HG02571 (cell line): ENCODE results near the gene RALGAPA2.

Experiments
- ATAC-seq: cut with Tn5 transposase; IDR thresholded peaks from one replicate; pipeline ENCODE4 v1.9.1; 2021; ENCODE audit warnings: mild to moderate bottlenecking, moderate library complexity; ENCODE audit not compliant: unreplicated experiment

Gene RALGAPA2

DNA sequence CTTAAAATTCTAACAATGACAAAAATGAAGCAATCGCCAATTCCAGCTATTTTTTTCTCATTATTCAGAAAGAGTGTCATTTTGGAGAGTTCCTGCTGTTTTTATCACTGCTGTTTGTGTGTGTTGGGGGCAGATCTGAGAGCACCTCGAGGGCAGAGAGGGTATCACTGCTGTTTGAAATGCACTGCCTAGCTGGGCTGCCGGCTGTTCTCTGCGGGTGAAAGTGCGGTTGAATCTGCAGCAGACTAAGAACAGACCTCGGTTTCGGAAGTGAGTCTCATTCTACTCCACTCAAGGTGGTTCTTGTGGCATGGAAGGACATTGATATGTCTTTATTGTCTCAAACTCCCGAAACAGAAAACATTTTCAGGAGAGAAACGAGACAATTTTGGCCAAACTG is 326.3 kb downstream of the RALGAPA2 start:
- ATAC-seq: no peak

DNA sequence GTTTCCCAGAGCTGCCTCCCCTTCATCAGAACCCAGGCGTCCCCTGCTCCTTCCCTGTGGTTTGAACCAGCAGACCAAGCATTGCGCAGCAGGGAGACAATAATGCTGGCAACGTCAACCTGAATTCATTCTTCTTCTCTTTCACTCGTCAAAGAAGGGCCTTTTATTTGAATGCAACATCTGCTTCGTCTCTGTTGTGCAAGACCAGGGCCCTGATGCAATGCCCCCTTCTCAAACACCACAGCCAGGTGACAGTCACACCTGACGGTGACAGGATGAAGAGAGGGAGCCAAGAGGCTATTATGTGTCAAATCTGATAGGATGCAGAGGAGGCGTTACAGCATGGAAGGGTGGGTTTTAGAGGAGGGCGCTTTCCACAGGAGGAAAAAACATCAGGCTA is 336.6 kb downstream of the RALGAPA2 start:
- no peak for ATAC-seq

DNA sequence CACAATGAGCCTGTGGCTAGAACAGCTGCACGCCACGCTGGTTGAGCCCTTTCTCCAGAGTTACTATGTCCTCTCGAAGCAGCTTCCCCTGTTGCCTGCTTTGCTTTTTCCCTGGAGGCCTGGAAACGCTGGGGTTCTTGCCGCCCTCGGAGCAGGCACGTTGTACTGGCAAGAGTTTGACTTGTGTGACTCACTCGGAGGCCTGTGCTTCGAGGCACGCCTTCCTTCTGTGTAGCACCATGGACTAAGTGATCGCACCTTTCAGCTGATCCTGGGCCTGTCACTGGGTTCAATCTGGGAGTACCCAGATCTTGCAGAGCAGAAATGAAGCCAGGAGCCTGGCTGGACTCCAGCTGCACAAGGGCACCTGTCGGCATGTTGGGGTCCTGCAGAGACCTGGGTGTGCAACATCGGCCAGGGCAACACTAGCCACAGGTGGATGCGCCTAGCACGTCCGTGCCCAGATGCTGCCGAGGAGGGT is 339.3 kb downstream of the RALGAPA2 start:
- no peak for ATAC-seq

DNA sequence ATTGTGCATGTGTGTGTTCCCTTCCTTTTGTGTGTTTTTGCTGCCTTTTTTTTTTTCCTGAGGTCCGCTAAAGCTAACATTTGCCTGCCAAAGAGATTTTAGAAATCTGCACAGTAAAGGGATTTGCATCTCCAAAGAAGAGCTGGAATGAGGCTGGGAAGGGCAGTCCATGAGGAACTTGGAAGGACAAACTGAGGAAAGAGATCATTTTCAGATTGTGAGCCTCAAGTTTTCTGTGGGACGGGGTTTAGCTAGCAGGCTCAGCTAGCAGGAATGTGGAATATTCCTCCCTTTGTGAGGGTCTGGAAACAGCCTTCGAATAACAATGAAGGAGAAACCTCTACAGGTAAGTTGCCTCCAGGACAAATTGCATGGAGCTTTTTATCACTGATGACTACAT is 340.8 kb downstream of the RALGAPA2 start:
- ATAC-seq: no peak

DNA sequence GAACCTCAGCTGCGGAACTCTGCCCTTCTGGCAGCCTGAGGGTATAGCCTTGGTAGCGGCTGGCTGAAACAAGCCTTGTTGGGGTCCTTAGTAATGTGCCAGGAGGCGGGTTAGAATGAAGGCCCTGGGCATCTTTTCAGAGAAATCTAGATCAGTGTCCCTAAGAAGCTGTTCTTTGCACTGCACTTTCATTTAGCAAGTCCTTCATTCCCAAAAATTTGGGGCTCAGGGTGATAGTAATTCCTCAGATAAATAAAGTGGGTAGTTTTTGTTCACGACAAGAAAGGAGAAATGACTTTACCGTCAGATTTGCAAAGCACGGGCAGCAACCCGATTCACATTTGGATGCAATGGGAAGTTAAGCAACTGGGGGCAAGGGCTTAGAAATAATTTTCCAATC is 341.4 kb downstream of the RALGAPA2 start:
- no peak for ATAC-seq

DNA sequence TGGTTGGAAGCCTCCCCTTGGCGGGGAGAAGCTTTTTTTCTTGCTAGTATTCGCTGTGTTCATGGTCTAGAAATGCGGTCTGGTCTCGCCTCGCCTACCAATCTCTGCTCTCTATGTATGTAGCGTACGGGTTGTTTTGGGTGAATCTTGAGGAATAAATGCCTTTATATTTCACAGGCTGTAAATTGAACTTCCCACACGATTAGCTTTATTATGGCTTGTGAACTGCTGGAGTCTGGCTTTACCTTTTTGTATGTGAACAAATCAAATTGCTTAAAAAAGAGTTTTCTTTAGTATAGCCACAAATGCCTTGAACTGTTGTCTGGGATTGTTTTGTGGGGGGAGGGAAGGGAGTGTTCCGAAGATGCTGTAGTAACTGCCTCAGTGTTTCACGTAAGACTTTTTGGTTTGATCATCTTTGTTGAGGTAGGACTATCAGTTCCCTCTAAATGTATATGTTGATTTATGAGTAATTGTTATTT is 342.3 kb downstream of the RALGAPA2 start:
- ATAC-seq: no peak

DNA sequence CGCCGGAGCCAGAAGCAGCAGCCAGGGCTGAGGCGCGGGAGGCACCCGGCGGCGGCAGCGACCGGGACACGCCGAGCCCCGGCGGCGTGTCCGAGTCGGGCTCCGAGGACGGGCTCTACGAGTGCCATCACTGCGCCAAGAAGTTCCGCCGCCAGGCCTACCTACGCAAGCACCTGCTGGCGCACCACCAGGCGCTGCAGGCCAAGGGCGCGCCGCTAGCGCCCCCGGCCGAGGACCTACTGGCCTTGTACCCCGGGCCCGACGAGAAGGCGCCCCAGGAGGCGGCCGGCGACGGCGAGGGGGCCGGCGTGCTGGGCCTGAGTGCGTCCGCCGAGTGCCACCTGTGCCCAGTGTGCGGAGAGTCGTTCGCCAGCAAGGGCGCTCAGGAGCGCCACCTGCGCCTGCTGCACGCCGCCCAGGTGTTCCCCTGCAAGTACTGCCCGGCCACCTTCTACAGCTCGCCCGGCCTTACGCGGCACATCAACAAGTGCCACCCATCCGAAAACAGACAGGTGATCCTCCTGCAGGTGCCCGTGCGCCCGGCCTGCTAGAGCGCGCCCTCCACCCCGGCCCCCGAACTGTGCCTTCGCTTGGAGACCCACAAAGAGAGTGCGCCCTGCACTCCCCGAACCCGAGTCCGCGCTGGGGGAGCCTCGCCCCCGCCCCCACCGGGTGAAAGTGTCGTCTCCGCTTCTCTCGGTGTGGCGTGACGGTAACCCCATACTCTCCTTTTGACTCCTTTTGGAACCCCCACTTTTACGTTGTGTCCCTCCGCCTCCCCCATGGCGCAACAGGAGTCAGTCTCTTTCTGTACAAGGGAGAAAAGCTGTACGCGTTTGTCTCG is 343.0 kb downstream of the RALGAPA2 start:
- ATAC-seq: no peak

DNA sequence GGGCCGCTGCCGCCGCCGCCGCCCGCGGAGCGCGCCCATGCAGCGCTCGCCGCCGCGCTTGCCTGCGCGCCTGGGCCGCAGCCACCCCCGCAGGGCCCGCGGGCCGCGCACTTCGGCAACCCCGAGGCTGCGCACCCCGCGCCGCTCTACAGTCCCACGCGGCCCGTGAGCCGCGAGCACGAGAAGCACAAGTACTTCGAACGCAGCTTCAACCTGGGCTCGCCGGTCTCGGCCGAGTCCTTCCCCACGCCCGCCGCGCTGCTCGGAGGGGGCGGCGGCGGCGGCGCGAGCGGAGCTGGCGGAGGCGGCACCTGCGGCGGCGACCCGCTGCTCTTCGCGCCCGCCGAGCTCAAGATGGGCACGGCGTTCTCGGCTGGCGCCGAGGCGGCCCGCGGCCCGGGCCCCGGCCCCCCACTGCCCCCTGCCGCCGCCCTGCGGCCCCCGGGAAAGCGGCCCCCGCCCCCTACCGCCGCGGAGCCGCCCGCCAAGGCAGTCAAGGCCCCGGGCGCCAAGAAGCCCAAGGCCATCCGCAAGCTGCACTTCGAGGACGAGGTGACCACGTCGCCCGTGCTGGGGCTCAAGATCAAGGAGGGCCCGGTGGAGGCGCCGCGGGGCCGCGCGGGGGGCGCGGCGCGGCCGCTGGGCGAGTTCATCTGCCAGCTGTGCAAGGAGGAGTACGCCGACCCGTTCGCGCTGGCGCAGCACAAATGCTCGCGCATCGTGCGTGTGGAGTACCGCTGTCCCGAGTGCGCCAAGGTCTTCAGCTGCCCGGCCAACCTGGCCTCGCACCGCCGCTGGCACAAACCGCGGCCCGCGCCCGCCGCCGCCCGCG is 343.8 kb downstream of the RALGAPA2 start:
- no peak for ATAC-seq

DNA sequence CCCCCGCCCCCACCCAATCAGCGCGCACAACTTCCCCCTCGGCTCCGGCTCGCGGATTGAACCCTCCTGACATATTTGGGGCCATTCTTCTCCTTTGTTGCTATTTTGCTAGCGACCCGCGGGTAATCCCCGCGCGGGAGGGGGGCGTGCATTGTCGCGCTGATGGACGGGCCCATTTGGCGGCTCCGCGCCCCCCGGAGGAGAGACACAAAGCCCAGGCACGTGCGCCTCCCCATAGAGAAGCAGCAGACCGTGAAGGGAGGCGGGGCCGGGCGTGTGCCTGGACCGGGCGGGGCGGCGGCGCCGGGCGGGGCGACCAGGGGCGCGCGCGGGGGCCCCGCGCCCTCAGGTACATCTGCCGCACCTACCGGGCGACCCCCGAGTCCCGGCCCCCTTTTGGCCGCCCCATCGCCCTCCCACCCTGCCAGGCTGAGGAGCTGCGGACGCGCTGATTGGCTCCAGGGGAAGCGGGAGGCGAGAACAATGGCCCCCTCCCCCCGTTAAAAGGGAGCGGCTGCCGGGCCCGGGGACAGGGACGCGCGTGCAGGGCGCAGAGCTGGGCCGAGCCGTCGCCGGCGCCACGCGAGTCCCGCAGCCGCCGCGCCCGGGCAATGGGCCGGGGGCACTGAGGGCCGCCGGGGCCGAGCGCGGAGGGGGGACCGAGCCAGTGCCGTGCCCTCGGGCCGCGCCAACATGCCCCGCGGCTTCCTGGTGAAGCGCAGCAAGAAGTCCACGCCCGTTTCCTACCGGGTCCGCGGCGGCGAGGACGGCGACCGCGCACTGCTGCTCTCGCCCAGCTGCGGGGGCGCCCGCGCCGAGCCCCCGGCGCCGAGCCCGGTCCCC is 344.6 kb downstream of the RALGAPA2 start, which contains the start of gene INSM1:
INSM1 (plus strand) TSS at position 530 of the 843 bp plus-strand sequence; CDS start at position 694, 164 bp downstream.
- ATAC-seq: no peak

DNA sequence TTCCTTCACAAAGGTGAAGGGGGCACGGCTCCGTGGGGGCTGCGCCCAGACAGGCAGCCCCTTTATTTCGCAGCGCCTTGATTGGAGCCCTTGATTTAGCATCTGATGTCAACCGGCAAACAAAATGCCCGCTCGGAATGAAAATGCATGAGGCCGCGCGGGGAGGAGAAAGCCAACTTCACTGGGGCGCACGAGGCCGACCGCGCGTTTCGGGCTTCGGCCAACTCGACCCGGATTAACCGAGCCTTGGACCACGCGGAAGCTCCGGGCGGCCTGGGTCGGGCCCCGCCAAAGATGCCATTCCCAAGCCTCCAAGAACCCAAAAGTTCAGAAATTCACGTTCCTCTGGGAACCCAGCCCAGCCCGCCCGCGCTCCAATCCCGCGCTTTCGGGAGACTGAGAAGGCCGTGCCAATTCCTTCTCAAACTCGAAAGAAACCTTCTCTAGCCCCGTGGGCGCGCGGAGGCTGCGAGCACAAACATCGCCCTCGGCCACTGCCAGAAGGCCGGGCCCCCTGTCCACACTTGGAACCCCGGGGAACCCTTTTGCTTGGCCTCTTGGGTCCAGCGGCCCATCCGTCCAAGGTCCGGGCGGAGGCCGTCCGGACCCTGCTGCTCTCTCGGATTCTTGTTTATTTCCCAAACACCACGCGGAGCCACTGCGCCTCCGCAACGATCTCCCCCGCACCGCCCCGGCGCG is 345.4 kb downstream of the RALGAPA2 start:
- ATAC-seq: no peak

DNA sequence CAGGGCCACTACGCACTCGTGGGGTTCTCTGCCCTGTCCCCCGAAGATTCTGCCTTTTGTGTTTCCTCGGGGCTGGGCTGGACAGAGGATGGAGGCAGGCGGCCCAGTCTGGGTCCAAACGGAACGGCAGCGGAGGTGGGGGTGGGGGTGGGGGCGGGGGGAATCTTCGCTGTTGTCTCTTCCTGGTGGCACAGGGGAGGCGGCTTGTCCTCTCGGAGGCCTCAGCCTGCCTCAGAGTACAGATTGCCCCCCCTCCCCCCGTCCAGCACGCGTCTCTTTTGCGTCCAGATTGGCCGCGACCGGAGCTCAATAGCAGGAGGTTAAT is 345.9 kb downstream of the RALGAPA2 start:
- ATAC-seq: no peak

DNA sequence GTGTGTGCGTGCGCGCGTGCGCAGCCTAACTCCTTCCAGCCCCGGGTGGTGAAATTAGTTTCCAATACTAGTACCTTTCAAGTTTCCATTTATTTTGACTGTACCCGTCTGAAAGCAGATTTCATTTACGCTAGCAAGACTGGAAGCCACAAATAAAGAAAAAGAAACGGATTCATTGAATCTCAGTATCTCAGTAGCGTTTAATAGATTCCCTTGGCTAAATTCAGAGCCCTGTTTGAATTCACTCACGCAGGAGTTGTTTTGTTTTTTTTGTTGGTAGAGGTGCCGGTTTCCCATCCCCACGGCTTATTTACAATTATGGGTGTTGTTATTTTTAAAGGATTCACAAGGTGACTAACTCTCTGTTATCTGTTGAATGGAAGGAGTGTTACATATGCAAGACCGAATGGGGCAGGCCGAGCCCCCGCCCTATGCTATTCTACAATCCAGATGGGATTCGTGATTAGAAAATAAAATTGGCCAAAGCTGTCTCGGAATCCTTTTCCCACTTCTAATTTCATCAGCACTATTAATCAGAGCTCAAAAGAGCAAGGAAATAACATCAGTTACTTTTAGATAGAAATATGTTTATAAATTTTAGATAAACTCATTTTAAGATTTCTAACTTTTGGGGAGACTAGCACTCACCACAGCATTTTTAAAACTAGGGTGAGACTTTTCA is 346.8 kb downstream of the RALGAPA2 start:
- ATAC-seq: no peak

DNA sequence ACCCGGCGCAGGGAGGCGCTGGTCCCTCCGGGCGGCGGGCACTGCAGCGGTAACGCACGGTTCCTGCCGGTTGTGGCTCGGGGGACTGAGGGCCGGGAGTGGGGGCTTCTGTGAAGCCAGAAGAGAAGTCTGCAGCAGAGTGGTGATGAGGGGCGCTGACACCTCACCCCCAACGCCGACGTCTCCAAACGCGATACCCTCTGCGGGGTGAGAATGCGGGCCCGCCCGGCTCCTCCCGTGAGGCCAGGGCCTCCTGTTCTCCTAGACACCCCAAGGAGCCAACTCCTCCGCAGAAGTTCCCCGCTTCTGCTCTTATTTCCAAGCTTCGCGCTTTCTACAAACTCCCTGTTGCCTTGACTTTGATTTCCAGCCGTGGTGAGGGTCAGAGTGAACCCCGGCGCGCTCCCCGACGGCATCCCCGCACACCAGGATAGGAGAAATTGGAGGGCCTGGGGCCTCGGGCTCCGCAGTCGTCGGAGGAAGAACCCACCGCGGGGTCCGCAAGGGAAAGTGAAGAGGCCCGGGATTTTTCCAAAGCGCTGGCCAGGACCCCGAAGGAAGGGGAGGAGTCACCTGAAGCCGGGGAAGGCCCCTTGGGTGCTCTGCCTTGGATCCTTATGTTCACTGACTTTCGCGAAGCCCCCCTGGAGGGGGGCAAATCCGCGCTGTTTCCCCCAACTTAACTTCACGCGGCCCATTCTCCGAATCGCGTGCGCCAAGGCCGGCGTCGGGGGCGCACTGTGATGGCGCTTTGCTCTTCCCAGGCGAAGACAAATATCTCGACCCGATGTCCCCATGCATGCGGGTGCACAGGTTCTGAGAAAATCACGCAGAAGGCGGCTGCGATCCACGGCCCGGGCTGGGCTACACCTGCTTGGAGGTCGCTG is 347.6 kb downstream of the RALGAPA2 start:
- ATAC-seq: no peak

DNA sequence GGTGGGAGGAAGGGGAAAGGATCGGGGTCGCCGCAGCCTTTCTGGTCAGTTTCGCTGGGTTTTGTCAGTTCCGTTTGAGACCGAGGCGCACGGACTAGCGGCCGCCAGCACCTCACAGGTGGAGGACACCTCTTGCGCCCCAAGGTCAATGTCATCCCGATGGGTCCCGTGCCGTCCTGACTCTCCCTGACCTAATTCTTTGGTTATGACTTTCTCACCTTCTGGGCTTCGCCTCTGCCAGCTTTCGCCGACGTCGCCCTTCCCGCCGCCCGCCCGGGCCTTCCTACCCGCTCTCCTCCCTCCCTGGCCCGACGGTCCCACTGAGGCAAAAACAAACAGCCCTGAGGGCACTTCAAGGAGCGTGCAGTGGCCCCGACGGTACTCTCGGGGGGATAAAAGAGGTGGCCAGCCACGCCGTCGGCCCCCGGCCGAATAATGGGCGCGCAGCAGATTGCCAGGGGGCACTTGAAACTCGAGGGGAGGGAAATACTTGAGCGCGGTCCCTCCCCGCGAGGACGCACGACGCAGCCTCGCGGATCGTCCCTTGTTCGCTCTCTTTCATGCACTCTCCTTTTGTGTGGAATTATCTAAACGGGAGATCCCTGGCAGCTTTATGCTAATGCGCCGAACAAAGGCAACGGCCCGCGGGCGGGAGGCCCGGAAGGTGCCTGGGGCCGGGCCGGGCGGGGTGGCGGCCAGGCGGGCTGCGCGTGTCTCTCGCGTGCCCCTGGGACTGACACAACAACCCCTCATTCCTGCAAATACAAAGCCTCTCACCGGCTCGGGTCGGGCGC is 348.4 kb downstream of the RALGAPA2 start:
- no peak for ATAC-seq

DNA sequence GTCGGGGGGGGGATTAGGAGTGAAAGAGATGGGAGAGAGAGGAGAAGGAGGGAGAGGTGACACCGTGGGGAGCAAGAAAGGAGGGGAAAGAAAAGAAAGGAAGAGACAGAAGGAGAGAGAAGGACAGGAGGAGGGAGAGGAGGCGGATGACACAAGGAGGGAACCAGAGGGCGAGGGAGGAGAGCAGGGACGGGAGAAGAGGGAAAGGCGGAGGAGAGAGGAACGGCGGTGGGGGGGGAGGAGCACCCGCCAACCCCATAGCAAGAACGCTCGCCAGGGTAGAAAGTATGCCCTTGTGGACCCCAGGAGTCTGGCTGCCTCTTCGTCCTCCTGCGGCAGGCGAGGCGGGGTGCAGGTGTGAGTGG is 349.0 kb downstream of the RALGAPA2 start:
- ATAC-seq: no peak

DNA sequence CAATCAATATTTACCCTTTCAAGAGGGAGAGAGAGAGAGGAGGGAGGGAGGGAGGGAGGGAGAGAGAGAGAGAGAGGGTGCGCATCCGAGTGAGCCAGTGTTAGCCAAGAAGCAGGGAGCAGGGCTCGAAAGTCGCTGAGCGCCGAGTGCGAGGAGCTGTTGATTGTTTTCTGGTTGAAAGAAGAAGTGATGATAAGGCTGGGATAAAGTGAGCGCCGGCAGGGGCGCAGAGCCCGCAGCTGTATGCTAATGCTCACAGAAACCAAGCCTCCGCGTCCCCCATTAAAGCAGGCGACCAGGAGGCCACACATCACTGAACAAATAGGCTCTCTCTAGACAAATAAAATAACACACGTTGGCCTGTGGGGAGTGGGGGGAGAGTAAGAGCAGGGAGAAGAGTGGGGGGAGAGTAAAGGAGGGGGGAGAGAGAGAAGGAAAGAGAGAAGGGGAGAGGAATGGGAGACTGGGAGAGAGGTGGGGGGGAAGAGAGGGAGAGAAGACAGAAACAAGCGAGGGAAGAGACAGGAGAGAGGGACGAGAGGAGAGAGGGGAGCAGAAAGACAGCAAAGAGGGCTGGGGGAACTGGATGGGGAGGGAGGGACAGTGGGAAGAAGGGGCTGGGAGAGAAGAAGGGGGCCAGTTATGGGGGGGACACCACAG is 349.5 kb downstream of the RALGAPA2 start:
- no peak for ATAC-seq

DNA sequence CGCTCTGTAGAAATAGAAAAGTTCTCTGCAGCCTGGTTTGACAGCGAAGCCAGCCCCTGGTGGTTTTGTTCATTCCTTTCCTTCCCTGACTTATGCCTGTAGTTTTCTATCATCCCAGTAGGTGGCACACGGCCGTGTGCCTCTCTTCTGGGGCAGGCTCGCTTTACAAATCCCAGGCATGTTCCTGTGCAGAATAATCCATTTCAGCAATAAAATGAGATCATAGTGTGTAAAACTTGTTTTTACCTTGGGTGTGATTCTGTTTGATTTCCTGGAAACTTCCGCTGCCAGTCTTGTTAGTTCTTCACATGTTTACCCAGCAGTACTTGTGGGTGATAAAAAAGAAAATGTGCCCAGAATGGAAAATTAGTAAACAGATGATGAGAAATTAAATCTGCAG is 352.0 kb downstream of the RALGAPA2 start:
- ATAC-seq: peak; percentile 58

DNA sequence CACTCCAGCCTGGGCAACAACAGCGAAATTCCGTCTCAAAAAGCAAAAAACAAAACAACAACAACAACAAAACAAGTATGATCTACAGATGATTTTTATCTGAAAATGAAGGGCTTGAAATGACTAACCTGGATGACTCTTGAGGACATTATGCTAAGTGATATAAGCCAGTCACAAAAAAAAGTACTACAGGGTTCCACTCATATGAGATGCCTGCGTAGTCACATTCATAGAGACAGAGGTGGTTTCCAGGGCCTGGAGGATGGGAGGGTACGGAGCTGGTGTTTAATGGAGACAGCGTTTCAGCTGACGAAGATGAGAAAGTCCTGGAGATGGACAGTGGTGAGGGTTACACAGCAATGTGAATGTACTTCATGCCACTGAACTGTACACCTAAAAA is 352.8 kb downstream of the RALGAPA2 start:
- no peak for ATAC-seq
